GM19455 (cell line): ENCODE results near the gene TEX19.
"Not testable (repeated sequence)": the region's sequence is repeated elsewhere in the genome, so short reads cannot be mapped to it uniquely, and the experiment has no call there.

Experiments used
- ATAC-seq: cut with Tn5 transposase; IDR thresholded peaks from one replicate; pipeline ENCODE4 v1.9.1; 2021; ENCODE audit not compliant: unreplicated experiment

TEX19 gene

DNA sequence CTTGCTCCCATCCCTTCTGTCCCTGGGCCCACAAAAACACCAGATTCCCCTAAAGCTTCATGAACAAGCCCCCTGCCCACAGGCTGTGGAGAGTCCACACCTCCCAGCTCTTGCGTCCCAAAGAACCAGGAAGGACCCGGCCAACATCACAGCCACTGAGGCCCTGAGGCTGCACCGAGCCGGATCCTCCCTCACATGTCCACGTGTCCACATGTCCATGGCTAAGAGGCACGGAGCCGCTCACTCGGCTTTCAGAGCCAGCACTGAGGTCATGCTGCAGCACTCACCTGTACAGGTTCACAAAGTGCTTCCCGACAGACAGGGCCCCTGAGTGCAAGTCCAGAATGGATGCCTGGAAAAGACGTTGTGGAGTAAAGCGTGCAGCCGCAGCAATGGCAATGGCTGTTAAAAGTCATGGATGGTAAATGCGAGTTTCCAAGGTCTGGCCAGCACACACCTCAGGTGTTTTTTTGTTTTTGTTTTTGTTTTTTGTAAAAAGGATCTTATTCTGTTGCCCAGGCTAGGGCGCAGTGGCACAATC, 47.2 kb downstream of the TEX19 start:
- ATAC-seq: no peak

DNA sequence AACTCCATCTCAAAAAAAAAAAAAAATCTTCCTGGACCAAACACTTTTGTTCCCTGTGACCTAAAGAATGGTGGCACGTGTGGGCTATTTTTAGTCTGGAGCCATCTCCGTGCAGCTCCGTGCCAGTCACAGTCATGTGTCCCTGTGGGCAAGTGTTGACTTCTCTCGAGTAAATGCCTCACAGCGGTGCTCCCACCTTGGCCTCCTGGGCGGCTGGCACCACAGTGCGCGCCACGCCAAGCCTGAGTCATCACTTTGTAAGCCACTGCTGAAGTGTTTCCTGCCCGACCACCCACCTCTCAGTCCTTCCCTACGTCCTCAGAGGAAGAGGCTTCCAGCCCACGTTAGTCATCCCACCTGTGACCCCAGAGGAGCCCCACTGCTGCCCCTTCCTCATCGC, 48.2 kb downstream of the TEX19 start:
- ATAC-seq: no peak

DNA sequence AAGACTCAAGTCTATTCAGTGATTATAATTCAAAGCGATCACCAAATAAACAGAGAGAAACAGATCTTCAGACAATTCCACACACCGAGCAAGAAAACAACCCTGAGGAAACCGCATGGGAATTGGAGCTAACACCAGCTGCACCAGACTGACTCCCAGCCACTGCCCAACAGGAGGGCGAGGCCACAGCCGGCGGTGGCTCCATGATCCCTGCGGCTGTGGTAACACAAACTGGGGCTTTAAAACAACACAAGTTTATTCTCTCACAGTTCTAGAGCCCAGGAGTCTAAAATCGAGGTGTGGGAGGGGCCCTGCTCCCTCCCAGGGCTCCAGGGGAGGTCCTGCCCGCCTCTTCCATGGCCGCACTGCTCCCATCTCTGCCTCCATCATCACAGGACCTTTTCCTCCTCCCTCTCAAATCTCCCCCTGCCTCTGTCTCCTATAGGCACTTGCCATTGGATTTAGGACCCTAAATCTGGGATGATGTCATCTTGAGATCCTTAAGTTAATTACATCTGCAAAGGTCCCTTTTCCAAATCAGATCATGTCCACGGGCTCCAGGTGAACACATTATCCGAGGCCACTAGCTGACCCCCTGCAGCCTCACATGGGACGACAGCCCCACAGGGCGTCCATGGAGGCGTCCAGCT, 49.4 kb downstream of the TEX19 start:
- ATAC-seq: no peak

DNA sequence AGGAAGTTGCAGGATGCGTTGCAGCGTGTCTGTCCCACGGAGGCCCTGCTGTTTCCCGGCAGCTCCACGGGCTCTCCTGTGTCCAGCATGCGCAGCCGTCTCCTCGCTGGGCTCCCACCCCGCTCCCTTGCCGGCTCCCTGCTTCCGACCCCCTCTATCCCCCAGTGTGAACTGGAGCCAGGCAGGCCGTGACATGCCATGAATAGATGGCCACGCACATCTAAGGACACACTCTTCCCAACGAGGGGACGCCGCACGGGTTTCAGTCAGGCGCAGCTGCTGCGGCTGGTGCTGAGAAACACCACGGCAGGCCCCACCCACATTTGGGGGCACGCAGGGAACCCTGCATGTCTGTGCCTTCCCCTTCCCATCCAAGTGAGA, 49.9 kb downstream of the TEX19 start:
- no peak for ATAC-seq

DNA sequence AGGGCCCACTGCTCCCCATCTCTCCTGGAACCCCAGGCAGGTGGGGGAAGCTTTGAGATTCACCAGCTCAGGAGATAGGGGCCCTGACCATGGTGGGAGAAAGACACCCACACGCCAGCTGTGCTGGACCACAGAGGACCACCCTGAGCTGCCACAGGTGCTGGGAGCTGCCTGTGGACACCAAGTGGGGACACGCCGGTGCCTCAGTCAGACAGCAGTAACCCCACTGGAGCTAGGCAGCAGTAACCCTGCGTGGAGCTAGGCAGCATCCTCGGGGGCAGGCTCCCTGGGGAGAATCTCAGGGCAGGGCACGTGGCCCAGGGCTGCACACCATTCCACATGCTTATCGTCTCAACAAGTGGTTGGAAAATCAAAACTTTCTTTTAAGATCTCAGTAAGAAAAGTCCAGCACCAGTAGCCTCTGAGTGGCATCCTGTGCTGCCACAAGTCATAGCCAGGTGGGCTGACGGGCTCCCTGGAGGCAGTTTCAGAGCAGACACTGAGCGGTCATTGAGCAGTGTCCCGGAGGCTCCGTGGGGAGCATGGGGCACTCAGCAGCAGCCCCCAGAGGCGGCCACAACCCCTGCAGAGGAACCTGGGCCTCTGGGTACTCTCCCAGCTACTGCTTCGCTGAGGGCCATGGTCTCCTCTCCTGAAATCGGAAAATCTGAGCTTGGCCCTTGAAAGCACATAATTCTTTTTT, 51.1 kb downstream of the TEX19 start:
- no peak for ATAC-seq

DNA sequence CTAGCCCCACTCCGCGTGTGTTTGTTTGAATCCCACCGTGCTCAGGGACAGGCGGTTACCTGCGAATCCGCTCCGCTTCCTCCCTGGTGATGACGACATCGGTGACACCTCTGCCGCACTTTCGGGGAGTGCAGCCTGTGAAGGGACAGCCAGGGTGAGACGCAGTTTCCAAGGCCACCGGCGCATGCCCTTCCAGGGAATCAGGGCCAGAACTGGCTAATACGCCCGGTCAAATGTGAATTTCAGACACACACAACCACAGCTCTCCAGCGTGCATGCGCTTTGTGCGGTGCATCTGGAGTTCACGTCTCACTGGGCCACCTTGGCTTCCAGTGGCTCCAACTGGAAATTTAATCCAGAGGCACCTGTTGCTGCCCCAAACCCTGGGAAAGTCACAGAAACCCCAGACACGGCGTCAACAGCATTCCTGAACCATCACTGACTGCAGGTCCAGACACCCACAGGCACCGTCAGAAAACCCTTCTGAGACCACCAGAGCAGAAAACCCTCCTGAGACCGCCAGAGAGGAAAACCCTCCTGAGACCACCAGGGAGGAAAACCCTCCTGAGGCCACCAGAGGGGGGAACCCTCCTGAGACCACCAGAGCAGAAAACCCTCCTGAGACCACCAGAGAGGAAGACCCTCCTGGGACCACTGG, 52.5 kb downstream of the TEX19 start:
- no peak for ATAC-seq

DNA sequence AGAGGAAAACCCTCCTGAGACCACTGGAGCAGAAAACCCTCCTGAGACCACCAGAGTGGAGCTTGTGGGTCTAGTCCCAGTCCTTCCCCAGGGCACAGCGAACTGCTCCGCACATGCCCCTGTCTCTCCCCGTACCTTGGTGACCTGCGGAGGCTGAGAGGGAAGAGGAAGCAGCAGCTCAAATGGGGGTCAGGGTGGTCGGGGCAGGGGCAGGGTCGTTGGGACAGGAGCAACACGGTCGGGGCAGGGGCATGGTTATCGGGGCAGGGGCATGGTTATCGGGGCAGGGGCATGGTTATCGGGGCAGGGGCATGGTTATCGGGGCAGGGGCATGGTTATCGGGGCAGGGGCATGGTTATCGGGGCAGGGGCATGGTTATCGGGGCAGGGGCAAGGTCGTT, 53.0 kb downstream of the TEX19 start:
- ATAC-seq: not testable (repeated sequence)

DNA sequence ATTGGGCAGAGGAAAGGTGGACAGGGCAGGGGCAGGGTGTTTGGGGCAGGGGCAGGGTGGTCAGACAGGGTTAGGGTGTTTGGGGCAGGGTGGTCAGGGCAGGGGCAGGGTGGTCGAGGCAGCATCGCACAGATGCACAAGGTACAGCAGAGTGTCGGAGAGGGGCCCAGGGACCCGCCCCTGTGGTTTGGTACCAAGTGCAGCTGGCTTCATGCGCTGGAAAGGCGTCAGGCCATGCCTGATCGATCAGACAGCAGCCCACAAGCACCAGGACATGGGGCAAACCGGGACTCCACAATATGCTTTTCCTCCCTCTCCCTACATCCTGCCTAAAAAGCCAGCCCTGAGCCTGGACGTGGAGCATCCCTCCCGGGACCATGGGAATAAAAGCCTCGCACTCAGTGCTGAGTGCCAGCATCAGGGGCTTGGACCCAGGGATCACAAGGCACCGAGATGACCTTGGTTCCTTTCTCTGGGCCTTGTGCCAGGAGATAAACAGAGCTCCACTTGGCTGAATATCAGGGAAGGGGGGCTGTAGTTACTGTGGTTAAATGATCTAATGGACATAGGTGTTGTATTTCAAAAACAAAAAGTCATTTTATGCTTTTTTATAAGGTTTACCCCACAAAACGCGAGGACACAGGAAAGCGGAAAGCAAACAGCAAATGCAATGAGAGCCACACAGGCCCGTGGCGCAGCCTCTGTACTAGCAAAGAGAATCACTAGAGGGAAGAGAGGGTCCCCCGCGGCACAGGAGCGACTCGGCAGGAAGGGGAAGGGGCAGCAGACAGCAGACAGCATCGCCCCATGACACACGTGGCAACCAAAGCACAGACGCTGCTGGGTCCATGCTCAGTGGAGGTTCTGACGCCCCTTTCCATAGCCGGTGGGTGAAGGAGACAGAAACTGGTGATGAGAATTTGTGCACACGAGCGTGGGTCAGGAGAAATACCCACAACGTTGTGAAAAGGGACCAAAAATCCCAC, 53.8 kb downstream of the TEX19 start:
- ATAC-seq: no peak
